COR-L47 (cell line): Measurements from ENCODE around the gene KIF21B.

Experiments used
- DNase-seq: peaks from one replicate; lab custom pipeline; 2025; lab: John Stamatoyannopoulos, UW

The KIF21B gene

DNA sequence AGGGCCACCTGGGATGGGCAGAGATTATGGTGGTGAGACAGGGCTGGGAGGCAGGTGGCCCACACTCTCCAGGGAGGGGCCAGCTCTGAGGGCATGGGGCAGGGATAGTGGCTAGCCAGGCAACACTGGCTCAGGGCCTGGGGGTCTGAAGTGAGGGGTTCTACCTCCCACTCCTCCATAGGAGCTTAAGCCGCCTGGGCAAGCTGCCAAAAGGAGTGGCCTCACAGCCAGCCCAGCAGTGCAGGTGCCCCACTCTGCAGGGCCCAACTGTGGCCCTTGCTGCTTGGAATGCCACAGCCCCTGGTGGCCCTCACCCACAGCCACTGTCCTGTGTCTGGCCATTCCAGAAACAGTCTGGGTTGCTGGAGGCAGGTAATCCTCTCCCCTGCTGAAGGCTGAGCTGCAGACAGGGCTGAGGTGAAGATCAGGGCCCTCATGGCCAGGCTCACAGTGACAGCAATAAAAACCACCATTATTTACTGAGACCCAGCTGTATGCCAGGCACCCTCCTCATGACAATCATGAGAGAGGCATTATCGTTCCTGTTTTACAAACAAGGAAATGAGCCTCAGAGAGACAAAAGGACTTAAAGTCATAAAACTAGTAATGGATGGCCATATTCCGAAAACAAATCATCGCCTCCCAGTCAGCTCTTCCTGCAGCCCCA, 31.0 kb downstream of the KIF21B start:
- DNase-seq, result peak; percentile 41

DNA sequence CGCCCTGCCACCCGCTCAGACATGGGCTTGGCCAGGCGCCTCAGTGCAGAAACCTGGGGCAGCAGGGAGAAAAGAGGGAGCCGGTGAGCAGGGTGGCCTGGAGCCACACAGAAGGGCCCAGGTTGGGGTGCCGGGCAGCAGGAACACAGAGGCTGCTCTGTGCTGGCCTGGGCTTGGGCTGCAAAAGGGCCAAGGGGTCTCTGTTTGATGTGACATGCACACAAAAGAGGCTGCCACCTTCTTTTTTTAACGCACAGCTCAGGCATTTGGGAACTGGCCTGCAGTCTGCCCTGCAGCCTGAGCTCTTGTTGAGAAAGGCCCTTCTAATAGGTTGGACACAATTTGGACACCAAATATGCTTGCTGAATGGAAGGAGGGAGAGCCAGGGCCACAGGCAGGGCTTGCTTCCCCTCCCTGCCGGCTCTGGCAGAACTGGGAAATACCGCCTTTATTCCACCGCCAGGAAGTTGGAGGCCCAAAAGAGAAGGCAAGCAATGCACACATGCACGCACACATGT, 32.4 kb downstream of the KIF21B start:
- DNase-seq, result no peak

DNA sequence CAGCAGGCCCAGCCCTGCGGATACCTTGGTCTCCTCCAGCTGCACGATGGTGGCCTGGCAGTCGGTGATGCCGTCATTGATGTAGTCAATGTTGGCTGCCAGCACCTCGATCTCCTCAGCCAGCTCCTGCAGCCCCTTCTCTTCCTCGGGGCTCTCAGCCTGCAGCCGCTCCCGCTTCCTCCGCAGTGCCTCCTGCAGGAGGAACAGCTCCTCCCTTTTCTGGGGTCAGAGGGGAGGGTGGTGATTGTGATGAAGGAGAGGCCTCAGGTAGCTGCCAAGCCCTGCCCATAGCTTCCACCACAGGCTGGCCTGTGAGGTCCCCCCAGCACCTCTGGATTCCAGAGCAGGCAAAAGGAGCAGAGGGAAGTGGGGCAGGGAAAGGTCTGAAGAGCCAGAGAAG, 33.4 kb downstream of the KIF21B start:
- no peak for DNase-seq

DNA sequence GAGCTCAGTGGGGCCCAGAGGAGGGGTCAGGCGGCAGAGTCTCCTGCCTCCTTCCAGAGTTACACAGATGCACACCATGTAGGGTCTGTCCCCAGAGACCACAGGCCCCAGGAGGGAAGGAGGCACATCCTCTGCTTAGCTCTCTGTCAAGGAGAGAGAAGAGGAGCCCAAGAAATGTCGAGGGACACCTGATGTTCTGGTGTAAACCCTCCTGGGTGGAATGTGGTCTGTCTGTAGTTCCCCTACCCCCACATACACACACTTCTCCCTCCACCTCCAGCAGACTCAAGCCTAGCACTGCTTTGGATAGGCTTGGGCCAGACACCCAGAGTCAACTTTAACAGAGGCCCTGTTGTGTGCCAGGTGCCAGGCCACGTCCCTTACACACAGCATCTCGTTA, 34.2 kb downstream of the KIF21B start:
- DNase-seq, result no peak

DNA sequence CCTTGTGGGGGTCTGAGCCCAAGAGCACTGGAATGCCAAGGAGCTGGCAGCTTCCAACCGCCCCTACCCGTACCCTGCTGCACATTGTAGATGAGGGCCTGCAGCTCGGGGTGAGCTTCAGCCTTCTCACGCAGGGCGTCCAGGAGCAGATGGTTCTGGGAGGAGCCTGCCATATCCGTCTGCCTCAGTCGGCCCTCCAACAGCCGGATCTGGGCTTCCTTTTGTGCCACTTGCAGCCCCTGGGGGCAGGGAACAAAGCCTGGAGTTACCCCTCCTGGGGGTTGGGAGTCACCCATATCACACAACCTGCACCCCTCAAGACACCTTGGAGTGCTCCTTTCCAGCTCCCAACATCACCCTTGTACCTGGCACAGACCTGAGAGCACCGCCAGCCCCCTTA, 34.8 kb downstream of the KIF21B start:
- DNase-seq, result no peak

DNA sequence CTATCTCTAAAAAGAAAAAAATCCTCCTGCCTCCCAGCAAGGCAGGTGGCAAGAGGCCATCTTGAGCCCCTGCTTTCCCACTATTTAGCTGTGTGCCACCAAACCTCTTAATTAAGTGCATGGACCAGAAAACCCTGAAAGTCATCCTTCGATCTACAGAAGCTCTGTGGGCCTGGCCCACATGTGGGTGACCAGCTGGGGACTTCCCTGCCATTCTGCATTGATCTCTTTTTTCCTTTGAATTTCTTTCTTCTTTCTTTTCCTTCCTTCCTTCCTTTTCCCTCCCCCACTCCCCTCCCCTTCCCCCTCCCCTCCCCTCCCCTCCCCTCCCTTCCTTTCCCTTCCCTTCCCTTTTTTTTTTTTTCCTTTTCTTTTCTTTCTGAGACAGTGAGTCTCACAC, 38.0 kb downstream of the KIF21B start:
- DNase-seq, result no peak

DNA sequence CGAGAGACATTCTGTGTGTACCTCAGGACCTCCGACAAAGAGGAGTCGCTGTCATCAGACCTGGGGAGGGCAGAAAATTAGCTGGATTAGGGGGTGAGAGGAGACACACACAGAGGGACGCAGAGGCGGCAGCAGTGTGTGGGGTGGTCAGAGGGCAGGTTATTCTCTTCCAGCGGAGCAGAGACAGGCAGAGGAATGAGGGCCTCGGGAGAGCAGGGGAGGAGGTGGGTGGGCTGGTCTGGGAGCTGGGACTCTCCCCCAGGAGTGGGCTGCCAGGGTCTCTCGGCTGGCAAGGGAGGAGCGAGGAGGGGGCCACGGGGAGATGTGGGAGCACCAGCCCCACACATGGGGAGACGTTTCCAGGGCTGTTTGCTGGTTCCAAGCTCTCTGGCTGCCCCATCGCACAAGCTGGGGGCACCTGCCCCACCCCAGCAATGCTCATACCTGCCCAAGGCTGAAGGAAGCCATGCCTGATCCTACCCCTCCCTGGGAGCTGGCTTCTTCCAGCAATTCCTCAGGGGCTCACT, 40.4 kb downstream of the KIF21B start:
- no peak for DNase-seq

DNA sequence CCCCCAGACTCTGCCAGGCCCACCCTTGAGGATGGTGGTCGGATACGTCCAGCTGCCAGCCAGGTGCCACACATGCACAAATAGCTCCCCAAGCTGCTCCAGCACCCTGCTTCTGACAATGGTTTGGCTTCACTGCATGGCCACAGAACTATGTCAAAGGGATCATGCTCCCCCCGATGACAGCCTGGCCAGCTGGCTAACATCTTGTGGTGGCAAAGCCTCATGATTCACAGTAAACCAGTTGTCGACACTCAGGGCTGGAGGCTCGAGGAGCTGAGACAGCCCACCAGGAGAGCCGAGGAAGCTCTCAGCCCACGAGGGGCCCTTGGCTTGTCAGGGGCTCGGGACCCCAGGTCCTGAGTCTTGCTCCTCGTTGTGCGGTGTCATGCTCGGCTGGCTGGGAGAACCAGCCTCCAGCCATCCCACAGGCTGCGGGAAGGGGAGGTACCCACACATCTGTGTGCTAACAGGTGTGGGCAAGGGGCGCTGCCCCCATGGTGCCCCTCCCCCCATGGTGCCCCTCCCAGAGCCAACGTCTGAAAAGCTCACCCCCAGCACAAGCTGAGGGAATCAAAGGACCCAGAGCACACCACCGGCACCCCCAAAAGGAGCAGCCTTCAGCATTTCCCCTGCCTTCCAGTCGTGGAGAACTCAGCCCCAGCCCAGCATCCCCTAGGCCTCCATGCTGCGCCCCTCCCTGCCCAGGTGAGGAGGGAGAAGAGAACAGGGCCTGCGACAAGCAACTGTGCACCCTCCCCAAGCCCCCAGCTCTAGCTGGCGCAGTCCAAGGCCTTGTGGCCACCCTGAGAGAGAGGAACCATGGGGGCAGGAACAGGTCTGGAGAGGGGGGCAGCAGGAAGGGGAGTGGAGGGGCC, 41.2 kb downstream of the KIF21B start:
- DNase-seq, result no peak

DNA sequence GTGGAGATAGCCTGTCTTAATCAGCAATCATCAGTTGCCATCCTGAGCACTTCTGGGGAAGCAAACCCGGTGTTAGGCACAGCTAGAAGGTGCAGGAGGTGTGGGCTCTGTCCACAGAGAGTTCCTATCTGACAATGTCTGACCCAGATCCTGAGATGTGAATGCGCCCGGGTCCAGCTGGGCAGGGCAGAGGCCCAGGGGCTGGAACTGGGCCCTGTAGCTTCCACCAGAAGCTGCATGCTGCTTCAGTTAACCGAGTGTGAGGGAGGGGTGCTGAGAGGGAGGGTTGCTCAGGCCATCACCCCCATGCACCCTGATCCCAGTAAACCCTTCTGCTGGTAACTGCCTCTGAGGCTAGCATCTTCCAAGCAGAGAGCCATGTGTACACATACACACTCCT, 42.2 kb downstream of the KIF21B start:
- no peak for DNase-seq

DNA sequence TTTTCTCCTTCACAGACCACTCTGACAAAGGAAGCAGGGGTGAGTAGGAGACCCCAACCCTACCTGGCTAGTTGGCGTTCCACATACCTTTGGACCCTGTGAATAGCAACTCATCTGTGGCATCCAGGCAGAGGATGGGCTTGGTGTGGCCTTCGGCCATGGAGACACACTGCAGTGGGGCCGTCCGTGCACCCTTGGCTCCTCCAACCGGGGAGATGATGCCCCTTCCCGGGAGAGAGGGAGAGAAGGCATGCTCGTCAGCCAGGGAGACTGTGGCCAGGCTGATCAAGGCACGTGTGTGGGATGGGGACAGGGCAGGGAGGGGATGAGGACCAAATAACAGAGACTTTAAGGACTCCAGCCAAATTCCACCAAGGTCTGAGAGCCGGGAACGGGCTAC, 42.6 kb downstream of the KIF21B start:
- no peak for DNase-seq

DNA sequence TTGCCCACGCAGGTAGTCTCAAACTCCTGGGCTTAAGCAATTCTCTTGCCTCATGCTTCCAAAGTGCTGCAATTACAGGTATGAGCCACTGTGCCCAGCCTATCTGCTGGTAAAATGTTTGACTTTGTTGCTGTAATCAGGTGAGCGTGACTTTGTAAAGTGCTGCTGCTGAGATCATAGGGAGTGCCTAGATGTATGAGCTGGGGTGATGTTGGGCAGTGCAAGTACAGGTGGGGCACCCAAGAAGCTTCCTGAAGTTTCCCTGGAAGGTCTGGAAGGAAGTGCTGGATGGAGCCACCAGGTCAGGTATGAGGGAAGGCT, 43.1 kb downstream of the KIF21B start:
- DNase-seq, result no peak

DNA sequence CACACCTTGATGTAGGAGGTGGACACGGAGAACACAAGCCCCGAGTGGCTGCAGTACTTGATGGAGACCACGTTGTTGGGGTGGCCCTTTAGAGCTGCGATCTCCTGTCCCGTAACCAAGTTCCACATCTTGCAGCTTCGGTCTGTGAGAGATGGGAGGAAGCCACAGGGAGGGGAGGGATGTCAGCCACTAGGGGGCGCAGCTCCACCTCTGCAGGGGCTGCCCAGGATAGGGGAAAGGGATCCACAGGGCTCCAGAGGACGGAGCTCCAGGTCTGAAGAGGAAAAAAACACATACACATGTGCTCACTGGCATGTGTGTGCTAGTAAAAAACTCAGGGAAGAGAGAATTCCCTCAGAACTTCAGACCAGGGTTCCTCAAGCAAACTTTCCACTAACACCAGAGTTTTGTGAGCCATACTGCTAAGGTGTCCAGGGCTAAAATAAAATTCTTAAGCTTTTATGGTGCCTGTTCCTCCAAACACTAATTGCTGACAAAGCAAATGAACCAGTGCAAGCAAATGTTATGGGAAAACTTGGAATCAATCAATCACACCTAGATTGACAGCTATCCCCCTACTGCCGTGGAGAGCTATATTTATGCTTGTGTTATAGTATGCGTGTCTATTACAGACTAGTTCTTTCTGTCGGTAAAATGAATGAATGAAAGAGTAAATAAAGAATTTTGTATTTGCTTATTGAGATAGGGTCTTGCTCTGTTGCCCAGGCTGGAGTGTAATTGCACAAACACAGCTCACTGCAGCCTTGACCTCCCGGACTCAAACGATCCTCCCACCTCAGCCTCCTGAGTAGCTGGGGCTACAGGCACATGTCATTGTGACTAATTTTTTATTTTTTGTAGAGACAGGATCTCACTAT, 43.7 kb downstream of the KIF21B start:
- peak; percentile 28 for DNase-seq

DNA sequence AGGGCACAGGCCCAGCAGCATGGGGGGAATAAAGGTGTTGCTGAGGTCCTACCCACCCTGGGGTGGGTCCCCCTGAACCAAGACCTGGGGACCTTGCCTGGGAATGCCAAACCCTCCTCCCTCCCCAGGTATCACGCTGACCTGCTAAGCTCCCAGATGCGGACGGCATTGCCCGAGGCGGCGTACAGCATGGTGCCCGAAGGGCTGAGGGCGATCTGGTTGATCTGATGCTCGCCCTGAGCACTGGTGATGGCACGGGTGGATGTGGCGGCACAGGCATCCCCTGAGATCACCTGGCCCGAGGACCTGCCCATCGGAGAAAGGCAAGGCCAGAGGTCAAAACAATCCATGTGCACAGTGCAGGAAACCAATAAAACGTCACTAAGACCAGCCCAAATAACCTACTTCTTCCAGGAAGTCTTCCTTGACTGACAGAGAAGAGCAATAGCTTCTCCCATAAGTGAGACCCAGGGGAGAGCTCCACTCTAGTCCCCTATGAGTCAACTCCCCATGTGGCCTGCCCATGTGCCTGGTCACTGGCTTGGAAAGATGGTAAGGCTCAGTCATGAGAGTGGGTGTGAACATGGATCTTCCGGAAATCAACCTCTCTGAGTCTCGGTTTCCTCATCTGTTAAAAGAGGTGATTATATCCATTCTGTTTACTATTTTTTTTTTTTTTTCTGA, 46.3 kb downstream of the KIF21B start:
- no peak for DNase-seq

DNA sequence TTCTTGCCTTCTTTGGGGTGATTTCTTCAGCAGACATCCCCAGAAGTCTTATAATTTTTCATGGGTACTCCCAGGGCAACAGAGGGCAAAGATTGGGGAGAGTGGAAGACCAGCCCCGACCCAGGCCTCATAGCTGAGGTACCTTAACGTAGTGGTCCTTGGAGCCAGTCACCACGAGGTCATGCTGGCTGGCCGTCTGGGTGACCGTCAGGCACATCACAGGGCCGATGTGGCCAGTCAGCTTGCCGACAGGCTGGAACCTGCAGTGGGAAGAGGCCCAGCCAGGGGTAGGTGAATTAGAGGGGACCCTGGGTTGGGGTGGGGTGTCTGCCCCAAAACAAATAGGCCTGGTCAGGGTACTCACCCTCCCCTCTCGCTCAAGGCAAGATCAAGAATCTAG, 46.9 kb downstream of the KIF21B start:
- DNase-seq, result no peak

DNA sequence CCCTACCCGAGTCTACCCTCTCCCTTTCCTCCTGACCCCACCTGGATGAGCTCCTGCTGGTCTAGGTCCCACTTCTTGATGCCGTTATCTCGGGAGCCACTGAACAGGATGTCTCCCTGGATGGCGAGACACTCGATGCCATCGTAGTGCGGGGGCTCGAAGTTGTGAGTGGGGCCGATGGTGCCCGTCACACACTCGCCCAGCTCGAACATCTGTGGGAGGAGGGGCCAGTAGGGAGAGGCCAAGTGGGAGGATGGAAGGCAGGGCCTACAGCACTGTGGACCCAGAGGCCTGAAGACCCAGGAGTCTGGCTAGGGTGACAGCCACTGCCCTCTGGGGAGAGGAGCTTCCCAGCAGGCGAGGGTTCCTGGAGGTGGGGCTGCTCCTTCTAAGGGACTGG, 48.1 kb downstream of the KIF21B start:
- DNase-seq, result no peak

DNA sequence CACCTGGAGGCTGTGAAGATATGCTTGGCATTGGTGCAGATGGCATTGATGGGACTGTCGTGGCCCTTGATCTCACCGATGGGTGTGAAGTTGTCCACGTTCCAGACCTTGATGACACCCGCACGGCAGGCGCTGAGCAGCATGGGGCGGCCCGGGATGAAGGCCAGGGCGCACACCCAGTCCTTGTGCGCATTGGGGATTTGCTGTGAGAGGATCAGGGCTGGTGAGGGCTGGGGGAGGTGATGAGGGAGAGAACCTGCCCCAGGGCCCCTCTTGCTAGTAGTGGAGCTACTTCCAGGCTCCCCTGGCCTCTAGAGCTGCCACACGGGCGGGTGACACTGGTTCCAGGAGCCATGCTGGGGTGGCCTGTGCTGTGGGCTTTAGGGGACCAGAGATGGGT, 48.8 kb downstream of the KIF21B start:
- DNase-seq, result no peak

DNA sequence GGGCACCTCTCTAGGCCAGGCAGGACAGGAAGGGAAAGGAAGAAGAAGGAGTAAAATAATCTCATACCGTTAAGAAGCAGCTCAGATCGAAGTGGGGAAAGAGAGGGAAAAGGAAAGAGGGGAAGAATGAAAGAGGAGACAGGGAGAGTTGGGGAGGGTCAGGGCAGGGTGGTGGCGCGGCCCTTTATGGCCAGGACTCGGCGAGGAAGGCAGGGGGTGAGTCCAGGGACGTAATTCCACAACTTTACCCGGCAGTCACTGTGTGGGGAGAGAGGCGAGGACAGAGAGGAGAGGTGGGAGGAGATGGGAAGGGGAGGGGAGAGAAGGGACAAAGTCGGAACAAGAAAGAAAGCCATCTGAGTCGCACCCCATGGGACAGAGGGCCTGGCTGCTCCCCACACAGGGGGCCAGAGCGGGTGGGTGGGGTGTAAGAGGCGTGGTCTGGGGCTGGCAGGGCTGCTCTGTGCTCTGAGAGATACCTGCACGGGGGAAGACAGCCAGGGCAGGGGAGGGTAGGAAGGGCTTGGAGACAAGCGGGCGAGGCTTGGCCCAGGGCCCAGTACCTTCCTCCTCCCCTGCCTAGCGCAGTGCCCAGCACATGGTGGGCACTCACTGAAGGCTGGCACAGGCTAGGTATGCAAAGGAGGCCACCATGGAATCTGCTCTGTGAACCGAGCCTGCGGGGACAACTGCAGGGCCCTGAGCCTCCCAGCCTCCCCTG, 49.4 kb downstream of the KIF21B start:
- DNase-seq, result peak; percentile 42

DNA sequence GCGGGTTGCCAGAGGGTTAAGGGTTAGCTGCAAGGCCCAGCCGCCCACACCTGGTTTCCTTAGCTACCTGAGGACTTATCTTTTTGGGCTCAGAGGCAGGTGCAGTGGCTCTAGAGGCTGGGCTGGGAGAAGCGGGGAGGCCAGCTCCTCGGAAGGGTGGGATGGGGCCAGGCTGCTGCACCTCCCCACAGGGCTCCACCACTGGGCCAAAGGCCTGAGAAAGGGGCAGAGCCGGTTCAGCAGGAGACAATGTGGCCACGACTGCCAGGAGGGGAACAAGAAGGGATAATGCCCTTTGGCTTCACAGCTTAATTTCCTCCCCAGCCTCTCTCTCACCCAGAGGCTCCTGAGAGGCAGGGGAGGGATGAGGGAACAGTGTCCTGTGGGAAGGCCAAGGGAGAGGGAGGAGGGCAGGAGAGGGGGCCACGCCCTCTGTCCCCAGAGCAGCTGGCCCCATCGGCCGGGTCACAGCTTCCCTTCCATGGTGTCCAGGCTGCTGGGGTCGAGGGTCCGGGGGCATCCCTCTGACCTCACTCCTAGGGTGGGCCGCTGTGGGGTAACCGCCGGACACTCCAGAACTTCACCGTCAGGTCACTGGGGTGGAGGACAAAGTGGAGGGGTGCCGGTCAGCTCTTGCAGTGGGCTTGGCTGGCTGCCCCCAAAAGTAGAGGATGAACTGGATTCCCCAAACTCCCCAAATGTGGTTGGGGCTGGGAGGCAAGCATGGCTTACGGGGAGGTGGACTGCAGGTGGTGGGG, 50.4 kb downstream of the KIF21B start:
- DNase-seq, result no peak

DNA sequence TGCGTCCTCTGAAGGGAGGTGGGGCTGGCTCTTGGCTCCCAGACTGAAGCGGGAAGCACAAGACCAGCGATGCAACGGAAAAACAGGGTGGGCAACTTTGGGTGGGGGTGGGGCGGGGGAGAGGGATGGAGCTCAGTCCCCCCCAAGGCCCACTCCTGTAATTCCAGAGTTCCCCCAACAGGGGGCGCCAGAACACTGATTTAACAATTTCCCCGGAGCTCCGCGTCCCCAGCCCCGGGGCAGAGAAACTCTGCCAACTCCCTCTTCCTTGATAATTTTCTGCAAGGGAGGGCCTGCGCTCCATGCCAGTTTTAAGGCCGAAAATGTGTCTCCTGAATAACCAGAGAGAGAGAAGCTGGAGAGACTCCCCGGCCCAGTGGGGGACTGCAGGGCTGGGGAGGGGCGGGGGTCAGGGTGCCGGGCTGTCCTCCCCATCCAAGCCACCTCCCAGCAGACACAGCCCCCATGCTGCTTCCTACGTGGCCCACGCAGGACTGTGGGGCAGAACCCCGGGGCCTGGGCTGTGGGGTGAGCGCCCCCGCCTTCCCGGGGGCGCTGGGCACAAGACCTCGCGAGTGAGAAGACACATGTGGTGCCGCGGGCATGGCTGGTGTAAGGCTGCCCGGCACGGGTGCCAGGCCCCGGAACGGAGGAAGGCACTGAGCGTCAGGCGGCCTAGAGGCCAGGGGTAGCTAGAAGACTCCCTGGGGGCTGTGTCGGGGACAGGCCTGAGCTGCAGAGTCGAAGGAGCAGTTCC, 51.4 kb downstream of the KIF21B start:
- DNase-seq, result peak; percentile 57
